Medulla oblongata (tissue), 1 donor: ENCODE data around the gene MAP3K14.

Experiments
- DNase-seq: peaks from one replicate; pipeline ENCODE4 v3.0.0-alpha.2; 2015; ENCODE audit errors: extremely low spot score

Gene MAP3K14

DNA sequence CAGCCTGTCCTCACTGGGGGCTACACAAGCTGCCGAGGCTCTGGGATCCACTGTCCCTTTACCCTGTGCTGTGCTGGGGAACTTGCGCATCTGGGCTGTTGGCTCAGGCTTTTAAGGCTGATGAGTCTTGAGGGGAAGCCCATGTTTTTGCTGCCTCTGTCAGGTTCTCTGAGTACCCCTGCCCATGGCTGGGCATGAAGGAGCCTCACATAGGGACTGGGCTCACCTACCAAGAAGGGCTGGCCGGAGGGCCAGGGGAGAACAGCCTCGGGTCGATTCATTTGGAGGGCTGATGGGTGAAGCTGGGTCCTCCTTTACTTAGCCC is 80.6 kb downstream of the MAP3K14 start:
- no peak for DNase-seq

DNA sequence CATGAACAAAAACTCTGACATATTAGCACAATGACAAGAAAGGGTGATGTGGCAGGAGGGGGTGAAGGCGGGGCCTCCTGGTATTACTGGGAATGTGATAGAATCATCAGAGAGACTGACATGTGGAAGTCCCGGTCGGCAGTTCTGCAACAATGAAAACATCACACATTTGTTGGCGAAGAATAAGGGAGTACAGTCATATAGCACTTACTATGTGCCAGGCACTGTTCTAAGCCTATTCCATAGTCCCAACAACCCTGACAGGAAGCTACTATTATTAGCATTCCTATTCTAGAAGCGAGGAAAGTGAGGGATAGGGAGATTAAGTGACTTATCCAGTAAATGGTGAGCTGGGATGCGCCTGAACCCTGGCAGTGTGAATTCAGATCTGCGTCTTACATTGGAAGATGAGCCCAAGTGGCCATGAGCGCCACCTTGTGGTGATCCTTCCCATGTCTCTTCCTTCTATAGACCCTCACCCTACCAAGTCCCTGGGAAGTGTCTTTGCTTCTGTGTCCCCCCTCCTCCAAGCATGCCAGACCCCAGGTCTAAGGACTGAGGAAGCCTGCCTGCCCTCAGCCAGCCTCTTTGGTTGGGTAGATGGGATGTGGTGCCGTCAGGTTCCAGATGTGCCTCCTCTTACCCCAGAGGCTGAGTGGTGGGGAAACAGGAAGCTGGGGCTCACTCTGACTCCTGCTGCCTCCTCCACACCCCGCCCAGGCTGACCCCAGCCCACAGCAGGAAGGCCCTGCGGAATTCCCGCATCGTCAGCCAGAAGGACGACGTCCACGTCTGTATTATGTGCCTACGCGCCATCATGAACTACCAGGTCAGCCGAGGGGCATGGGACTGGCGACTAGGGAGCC is 81.2 kb downstream of the MAP3K14 start:
- peak; percentile 68 for DNase-seq

DNA sequence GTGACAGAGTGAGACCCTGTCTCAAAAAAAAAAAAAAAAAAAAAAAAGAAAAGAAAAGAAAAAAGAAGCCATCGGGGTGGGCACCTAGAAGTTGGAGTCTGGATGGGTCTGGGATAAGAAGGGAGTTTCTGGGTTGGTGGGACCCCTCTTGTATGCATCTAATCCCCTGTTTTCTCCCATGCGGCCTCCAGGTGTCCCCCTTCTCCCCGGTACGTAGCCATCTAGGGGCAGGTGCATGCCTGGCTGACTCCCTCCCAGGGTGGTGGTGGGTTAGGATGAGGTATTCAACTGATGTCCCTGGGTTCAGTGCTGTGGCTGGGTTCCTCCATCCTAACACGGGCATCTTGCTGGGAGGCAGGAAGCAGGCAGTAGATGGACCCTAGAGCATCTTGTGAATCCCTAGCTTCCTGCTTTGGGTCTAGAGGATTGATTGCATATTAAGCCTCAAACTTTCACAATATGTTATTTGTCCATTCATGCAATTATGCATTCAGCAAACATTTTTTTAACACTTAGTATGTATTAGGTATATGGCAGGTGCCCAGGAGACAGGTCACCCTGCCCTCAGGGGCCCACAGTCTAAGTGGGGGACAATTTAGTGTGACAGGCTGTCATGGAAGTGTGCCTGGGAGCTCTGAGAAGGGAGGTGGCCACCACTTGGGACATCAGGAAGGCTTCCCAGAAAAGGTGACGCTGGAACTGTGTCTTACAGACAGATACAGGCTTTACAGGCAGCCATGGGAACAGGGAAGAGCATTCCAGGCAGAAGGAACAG is 82.0 kb downstream of the MAP3K14 start:
- DNase-seq, result no peak

DNA sequence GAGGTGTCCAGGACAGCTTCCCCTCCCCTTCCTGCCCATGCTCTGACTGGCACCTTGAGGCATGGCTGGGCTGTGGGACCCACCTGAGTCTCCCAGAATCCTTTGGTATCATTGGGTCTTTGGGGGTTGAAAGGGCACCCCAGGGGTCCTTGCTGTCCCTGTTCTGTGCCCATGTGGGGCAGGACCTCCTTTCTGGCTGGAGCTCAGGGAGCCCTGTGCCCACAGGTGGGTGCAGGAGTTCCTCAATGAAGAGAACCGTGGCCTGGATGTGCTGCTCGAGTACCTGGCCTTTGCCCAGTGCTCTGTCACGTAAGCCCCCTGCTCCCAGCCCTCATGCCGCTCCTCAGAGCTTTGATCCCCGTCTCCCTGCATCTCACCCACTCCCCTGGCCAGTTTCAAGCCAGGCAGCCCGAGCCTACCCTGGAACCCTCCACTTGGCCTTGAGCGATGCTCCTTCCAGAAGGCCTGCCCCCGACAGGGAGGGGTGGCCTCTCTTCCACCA is 83.3 kb downstream of the MAP3K14 start:
- no peak for DNase-seq

DNA sequence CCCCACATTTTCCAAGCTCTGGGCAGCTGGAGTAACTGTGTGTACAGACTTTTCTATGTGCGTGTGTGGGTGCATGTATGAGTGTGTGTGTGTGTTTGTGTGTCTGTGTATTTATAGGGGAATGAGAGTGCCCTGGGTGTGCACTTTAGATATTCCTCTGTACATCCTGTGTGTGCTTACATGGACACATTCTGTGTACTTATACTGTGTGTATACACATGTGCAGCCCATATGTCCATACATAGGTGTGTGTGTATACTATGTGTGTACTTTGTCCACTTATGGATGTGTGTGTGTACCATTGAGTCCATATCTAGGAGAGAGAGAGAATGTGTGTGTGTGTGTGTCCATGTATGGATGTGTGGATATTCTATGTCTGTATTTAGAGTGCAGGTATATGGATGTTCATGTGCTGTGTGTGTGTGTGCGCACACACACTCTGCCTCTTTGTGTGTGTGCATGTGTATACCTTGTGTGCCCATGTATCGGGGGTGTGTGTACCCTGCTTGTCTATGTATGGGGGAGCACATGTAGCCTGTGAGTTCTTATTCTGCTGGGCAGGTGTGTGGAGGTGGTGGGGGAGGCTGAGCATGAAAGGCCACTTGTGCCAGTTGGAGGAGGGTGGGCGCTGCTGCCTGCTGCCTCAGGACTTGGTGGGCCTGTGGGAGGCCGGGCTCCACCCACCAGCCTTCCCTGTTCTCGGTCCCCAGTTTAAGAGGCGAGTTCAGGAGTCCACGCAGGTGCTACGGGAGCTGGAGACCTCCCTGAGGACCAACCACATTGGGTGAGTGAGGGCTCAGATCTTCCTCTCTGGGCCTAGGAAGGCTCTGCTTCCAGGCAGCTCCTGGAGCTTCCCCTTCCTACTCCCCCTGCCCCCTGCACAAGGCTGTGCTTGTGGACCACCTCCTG is 84.1 kb downstream of the MAP3K14 start:
- DNase-seq, result no peak

DNA sequence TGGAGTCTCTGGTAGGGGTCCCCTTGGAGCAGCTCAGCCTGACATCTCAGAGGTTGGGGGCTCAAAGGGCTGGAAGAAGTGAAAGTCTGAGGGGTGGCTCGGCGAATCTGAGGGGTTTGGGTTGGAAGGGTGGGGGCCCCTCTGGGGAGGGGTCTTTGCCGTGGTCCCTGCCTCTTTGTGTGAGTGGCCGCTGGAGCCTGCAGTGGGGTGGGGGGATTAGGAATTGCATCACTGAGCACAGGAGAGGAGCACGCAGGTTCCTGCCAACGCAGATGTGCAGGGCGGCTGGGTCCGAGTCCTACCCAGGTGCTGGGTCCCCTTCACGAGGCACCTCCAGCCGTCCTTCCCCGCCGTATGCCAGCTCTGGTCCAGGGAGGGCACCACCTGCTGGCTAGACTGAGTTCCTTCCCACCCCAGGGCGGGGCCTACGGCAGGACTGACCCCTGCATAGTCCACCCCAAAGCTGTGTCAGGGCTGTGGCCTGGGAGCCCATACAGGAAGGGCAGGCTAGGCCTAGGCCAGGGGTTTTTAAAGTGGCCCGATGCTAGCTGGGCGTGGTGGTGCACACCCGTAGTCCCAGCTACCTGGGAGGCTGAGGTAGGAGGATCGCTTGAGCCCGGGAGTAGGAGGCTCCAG is 85.2 kb downstream of the MAP3K14 start:
- no peak for DNase-seq

DNA sequence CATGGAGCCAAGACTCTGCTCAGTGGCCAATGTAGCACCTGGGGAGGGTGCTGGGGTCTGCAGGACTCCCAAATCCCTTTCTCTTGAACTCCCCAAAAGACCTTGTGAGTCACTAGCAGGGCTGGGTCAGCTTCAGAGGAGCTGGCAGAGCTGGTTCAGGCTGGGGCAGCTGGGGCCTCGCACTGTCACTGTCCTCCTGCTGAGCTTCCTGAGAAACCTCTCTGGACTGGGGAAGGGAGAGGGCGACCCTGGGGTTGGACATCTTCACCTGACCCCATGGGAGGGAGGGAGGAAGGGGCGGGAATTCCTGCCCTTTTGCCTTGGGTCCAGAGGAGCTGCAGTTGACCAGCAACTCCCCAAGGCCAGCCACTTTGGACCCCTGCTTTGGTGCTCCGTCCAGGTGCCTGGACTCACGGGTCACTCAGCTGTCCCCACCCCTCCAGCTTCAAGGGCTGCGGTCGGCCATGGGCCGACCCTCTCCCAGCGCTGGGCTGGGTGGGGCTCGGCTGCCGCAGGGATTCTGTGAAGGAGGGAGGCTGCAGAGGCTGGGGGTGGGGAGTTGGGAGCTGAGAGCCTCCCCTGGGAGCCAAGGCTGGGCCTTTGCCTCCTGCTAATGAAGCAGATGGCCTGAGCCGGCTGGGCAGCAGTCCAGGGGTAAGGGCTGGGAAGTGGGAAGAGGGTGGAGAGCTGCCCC is 85.9 kb downstream of the MAP3K14 start:
- no peak for DNase-seq

DNA sequence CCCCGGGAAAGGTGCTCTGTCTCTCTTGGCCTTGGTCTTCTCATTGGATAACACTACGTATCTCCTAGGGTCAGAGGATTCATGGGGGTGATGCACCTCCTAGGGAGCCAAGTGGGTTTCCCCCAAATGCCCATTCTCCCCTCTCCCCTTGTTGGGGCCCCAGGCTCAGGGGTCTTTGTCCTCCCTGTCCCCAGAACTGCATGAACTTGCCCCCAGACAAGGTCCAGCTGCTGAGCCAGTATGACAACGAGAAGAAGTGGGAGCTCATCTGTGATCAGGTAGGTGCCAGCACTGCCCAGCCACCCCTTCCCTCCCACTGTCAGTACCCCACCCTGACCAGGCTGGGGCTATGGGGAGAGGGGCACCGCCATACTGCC is 86.4 kb downstream of the MAP3K14 start:
- no peak for DNase-seq

DNA sequence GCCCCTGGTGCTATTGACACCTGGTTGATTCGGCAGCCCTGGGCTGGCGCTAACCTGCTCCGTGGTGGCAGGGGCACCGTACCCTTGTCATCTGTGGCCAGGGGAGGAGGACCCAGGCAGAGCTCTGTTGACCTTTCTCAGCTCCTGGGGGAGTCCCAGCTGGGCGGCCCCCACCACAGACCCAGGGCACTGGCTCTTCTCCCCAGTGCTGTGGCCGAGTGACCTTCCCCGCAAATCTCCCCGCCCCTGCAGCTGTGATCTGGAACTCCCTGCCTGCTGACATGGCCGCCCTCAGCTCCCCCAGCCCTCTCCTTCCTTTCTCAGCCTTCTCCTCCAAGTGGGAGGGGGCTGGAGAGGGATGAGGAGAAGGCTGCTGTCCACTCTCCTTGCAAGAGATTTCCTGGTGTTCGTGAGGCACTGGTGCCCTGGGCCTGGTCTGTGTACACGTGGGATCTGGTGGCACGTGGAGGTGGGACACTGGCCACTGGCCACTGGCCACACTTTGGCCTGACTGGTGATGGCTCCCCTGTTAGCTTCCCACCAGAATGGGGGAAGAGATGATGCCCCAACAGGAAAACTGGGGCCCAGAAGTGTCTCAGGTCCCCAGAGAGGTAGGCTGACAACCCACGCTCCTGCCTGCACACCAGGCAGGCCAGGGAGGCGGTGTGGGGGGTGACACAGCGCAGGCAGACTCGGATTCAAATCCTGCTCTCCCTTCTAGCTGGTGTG is 87.0 kb downstream of the MAP3K14 start:
- no peak for DNase-seq

DNA sequence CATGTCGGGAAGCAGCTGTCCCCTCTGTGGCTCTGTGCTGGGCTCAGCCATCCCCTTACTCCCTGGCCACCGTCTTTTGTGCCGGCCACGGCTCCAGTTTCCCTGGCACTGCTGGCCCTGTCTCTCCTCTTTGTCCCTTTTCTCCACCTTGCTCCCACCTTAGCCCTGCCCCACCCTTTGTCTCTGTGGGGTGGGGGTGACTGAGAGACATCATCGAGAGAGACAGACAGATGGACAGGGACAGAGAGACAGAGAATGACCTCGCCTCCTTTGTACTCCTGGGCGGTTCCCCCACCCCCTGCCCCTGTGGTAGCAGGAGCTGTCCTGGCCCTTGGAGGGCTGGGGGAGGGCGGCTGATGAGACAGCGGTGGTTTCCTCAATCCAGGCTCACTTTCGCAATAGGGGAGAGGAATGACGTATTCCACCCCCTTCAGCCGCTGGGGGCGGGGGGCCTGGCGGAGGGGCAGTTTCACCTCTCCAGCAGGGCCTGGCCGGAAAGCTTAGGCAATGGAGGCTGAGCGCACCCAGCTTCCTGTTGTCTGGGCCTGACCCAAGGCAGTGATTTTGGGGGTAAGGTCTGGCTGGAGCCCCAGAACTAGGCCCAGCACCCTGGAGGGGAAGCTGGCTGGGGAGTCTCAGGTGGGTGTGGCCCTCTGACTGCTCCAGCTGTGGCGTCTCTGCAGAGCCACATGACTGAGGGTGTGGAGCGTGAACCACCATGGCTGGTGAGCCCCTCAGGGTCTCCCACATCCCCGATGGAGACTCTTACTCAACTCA is 87.9 kb downstream of the MAP3K14 start:
- DNase-seq, result peak; percentile 82

DNA sequence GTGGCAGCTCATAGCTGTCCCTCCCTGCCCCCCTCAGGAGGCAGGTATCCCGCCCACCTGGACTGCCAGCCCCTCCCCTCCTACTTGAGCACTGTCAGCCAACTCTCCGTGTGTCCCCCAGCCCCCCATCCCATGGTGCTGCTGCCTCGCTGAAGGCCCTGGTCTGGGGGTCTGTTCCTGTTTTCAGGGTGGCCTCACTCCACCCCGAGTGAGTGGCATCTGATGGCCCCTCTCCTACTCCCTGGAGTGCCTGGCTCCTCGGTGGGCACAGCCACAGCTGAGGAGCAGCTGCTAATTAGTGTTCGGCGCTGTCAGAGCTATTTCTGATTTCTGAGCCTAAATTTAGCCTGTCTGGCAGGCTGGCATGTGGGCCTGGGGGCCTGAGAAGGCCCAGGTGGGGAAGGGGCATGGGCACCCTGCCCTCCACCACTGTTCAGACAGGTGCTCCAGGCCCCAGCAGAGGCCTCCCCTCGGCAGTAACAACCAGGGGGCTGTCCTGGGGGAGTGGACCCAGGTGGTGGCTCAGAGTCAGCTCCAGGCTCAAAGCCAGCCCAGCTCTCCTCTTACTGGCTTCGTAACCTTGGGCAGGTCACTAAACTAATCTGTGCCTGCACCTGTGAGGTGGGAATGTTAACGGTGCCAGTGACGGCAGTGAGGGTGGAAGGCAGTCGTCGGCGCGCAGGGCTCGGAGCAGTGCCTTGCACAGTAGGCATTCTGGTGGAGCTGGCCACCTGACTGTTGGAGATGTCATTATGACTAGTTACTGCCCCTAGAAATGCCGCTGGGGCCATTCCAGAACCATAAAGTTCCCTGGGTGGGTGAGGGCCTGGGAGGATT is 88.7 kb downstream of the MAP3K14 start:
- no peak for DNase-seq

DNA sequence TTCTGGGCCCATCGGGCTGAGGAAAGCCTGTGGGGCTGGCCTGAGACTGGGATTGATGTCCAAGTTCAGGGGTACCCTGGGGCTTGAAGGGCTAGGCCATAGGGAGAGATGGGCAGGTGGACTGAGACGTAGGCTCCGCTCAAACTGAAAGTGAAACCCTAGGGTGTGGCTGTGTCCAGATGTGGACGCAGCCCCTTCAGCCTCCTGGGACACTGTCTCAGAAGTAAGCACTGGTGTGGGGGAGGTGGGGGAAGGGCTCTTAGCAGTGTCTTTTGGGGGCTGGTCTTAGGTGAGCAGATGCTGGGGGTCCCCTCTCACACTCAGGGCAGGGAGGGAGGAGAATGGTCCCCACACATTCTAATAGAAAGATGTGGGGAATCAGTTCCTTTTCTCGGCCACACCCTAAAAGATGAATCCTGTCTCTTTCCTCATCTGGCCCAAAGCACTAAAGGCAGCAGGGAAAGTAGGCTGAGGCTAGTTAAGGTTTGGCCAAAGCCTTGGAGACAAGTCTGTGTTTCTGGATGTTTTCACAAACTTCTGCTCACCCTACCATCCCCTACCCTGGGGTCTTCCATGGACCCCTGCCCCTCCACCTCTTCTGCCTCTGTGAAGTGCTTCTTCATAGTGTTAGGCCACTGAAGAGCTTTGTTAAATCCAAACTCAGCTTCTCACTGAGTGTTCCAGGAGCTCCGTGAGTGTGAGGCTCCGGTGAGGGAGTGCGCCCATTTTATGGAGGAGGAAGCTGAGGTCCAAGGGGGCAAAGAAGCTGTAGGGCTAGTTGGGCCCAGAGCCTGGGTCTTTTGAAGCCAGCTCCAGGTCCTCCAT is 89.5 kb downstream of the MAP3K14 start:
- DNase-seq, result no peak

DNA sequence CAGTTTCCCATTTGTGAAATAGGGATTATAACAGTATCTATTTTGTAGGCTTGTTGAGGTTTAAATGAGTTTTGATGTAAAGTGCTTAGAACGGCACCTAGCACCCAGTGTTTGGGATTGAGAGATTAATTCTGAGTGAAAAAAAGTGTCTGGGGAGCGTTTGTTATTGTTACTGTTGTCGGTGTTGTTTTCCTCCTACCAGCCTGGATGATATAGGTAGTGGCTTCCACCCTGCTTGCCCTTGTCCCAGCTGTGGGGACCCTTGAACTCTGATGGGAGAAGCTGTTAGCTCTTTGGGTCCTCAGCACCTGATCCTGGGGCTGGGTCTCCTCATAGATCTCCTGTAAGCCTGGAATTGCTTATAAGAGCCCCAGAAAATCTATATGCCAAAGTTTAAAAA is 90.2 kb downstream of the MAP3K14 start:
- no peak for DNase-seq

DNA sequence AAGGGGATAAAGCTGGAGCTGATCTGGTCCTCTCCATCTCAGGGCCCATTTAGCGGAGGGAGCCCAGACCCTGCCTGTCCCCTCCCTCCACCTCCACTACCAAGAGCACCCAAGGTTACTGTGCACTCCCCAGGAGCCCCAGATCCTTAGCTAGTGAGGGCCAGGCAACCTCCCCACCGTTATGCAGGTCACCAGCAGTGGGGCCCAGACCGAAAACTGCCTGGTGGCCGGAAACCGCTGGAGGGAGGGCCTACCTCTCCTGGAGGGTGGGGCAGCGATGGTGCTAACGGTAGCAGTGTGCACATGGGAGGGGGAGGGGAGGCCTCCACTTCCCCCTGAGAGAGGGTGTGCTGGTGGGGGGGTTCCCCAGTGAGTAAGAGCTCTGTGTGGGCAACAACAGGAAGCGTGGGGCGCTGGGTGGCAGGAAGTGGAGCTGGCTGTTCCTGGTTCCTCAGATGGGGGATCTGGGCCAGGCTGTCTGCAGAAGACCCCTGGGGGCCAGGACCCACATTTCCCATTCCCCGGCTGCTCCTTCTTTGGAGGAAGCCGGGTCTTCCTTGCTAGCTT is 90.8 kb downstream of the MAP3K14 start:
- peak; percentile 76 for DNase-seq

DNA sequence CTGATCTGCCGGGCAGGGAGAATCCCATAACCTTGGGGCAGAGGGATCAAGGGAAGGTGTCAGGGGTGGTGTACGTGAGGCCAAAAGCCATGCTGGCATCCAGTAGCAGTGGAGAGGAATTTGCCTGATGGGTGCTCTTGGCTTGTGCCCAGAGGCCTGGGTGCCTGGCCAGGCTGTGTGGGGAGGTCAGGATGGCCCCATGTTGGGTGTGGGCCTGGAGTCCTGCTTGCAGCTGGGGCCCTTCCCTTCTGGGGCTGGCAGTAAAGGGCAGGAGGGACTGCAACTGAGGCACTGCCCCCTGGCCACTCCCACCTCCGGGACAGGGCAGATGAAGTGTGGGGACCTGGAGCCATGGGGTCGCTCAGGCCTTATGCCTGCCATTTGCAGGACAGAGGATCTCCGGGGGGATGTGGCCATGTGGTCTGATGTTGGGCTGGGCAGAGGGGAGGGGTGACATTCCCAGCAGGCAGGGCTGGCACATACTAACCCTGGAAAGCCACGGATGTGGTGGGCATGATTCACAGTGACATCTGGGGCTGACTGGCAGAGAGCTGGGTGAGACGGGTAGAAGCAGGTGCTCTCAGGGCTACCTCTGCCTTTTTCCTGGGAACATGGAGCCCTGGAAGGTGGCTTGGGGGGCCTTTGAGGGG is 91.6 kb downstream of the MAP3K14 start:
- no peak for DNase-seq

DNA sequence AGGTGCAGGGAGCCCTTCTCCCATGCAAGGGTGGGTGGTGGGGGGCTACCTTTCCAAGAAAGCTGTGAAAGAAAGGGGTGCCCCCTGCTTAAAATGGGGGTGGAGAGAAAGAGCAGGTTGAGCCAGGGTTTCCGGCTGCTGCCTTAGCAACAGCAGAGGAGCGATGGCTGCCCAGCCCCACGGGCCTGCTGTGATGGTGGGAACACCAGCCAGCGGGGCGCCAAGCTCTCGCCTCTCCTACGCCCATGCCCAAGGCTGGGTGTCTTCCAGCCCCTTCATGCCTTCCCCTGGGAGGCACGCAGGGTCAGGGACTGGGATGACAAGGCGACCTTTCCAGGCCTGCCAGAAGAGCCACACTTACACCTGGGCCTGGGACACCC is 92.2 kb downstream of the MAP3K14 start:
- DNase-seq, result no peak
